ENCODE data around the gene C2orf74. TPM values are rescaled to one million over a fixed set of nuclear protein-coding genes. Genes with fewer than 3 reads are reported as not detected.
"Not testable (repeated sequence)": the region's sequence is repeated elsewhere in the genome, so short reads cannot be mapped to it uniquely, and the experiment has no call there.

Gene C2orf74
- total RNA-seq, 6 experiments from 2014 or later: 10.2 to 12.0 (median 10.6) TPM

GRCh38 chr2:61125123-61125710, 36.8 kb upstream of the C2orf74 start:
- DNase-seq (no peak), ATAC-seq (no peak)
- H3K27me3 ChIP-seq: no peaks in the 10 kb centered on the region
- WGBS (ENCODE audit: insufficient coverage, low coverage, low lambda C conversion rate, missing lambda C conversion rate): 88% methylated on average over 3 of the region's 3 CpGs
- H3K4me1 ChIP-seq: no peaks in the 10 kb centered on the region
- intact Hi-C loops (cut with DNase I): no loop called here
- H3K9me3 ChIP-seq: no peaks in the 10 kb centered on the region
- H3K36me3 ChIP-seq: no peaks in the 10 kb centered on the region
- TF ChIP-seq CTCF (IDR thresholded peaks at IDR 0.05) (no peak), POLR2A (IDR thresholded peaks at IDR 0.05) (no peak)
- H3K4me3 ChIP-seq: no peak overlapping the region
- no peak overlapping the region for H3K27ac ChIP-seq

GRCh38 chr2:61125798-61126197, 36.2 kb upstream of the C2orf74 start:
- Histone ChIP-seq H3K4me3 (no peak overlapping the region), H3K9me3 (no peaks in the 10 kb centered on the region), H3K4me1 (no peaks in the 10 kb centered on the region), H3K27ac (no peak overlapping the region), H3K36me3 (no peaks in the 10 kb centered on the region), H3K27me3 (no peaks in the 10 kb centered on the region)
- intact Hi-C loops (cut with DNase I): no loop called here
- WGBS (ENCODE audit: insufficient coverage, low coverage, low lambda C conversion rate, missing lambda C conversion rate): 74% methylated on average over 3 of the region's 3 CpGs
- ATAC-seq: no peak
- no peak for DNase-seq
- no peak for TF ChIP-seq POLR2A (IDR thresholded peaks at IDR 0.05)
- no peak for TF ChIP-seq CTCF (IDR thresholded peaks at IDR 0.05)

- H3K4me3 ChIP-seq; H3K36me3 ChIP-seq; ATAC-seq; intact Hi-C loops (cut with DNase I); H3K27ac ChIP-seq; H3K9me3 ChIP-seq; H3K27me3 ChIP-seq; DNase-seq; H3K4me1 ChIP-seq: not testable (repeated sequence)
- 90% methylated on average over 5 of the region's 6 CpGs for WGBS (ENCODE audit: insufficient coverage, low coverage, low lambda C conversion rate, missing lambda C conversion rate)
Observed at GRCh38 chr2:61128122-61128521, 33.9 kb upstream of the C2orf74 start.

GRCh38 chr2:61134141-61134540, 27.8 kb upstream of the C2orf74 start:
- DNase-seq (no peak), ATAC-seq (no peak)
- no peak overlapping the region for H3K4me3 ChIP-seq
- TF ChIP-seq POLR2A (IDR thresholded peaks at IDR 0.05): no peak
- no peak for TF ChIP-seq CTCF (IDR thresholded peaks at IDR 0.05)
- 66% methylated on average over 4 of the region's 4 CpGs for WGBS (ENCODE audit: insufficient coverage, low coverage, low lambda C conversion rate, missing lambda C conversion rate)
- H3K27ac ChIP-seq: no peak overlapping the region
- no peaks in the 10 kb centered on the region for H3K4me1 ChIP-seq
- intact Hi-C loops (cut with DNase I): no loop called here
- no peaks in the 10 kb centered on the region for H3K9me3 ChIP-seq
- H3K36me3 ChIP-seq: no peaks in the 10 kb centered on the region
- no peaks in the 10 kb centered on the region for H3K27me3 ChIP-seq

- H3K4me3 ChIP-seq: no peak overlapping the region
- no peaks in the 10 kb centered on the region for H3K4me1 ChIP-seq
- H3K27me3 ChIP-seq: no peaks in the 10 kb centered on the region
- no peaks in the 10 kb centered on the region for H3K9me3 ChIP-seq
- no peak for TF ChIP-seq POLR2A (IDR thresholded peaks at IDR 0.05)
- peak; percentile 29 to 44 (median 38) for TF ChIP-seq CTCF (IDR thresholded peaks at IDR 0.05)
- 8% methylated on average over 3 of the region's 3 CpGs for WGBS (ENCODE audit: insufficient coverage, low coverage, low lambda C conversion rate, missing lambda C conversion rate)
- peak; percentile 69 to 91 (median 84) for ATAC-seq
- DNase-seq: no peak
- intact Hi-C loops (cut with DNase I): no loop called here
- no peaks in the 10 kb centered on the region for H3K36me3 ChIP-seq
- H3K27ac ChIP-seq: no peak overlapping the region
Observed at GRCh38 chr2:61135510-61135909, 26.5 kb upstream of the C2orf74 start.
